ENCODE results near the gene ARHGEF38.

ARHGEF38 gene

GRCh38 chr4:105551965-105552746 lies at the start of gene ARHGEF38:
ARHGEF38 (plus strand) TSS chr4:105552620; CDS start chr4:105552766, 146 bp downstream.
- no peak for DNase-seq

GRCh38 chr4:105503484-105503883 lies 48.9 kb upstream of the ARHGEF38 start:
- no peak for DNase-seq

GRCh38 chr4:105504744-105505143 lies 47.7 kb upstream of the ARHGEF38 start:
- DNase-seq: no peak

- no peak for DNase-seq
These were observed 43.1 kb upstream of the ARHGEF38 start for GRCh38 chr4:105509291-105509690.

- no peak for DNase-seq
These were observed 42.7 kb upstream of the ARHGEF38 start for GRCh38 chr4:105509714-105510113.

- DNase-seq: no peak
These were observed 42.2 kb upstream of the ARHGEF38 start for GRCh38 chr4:105510245-105510644.

GRCh38 chr4:105520819-105521790 lies 31.3 kb upstream of the ARHGEF38 start:
- DNase-seq: peak; percentile 14

GRCh38 chr4:105526656-105527055 lies 25.8 kb upstream of the ARHGEF38 start:
- no peak for DNase-seq

GRCh38 chr4:105527081-105527480 lies 25.3 kb upstream of the ARHGEF38 start:
- DNase-seq: no peak

GRCh38 chr4:105536601-105537000 lies 15.8 kb upstream of the ARHGEF38 start:
- no peak for DNase-seq

GRCh38 chr4:105541420-105541819 lies 11.0 kb upstream of the ARHGEF38 start:
- no peak for DNase-seq

- DNase-seq: no peak
These were observed 10.4 kb upstream of the ARHGEF38 start for GRCh38 chr4:105542039-105542438.

GRCh38 chr4:105543346-105543745 lies 9.1 kb upstream of the ARHGEF38 start:
- no peak for DNase-seq

GRCh38 chr4:105543881-105544280 lies 8.5 kb upstream of the ARHGEF38 start:
- no peak for DNase-seq

- no peak for DNase-seq
These were observed 7.7 kb upstream of the ARHGEF38 start for GRCh38 chr4:105544520-105545286.

GRCh38 chr4:105546086-105546485 lies 6.3 kb upstream of the ARHGEF38 start:
- no peak for DNase-seq

- no peak for DNase-seq
These were observed 4.7 kb upstream of the ARHGEF38 start for GRCh38 chr4:105547769-105548168.

- DNase-seq: no peak
These were observed 3.9 kb upstream of the ARHGEF38 start for GRCh38 chr4:105548483-105548882.

- DNase-seq: no peak
These were observed 1.8 kb upstream of the ARHGEF38 start for GRCh38 chr4:105550641-105551040.

GRCh38 chr4:105555409-105555808 lies 3.0 kb downstream of the ARHGEF38 start:
- DNase-seq: no peak

- DNase-seq: no peak
These were observed 3.8 kb downstream of the ARHGEF38 start for GRCh38 chr4:105556206-105556605.

GRCh38 chr4:105558277-105558676 lies 5.9 kb downstream of the ARHGEF38 start:
- DNase-seq: no peak

- DNase-seq: no peak
These were observed 8.0 kb downstream of the ARHGEF38 start for GRCh38 chr4:105560421-105560848.

Measured in KG1 (cell line).